Activated CD8-positive, alpha-beta memory T cell treated with anti-CD3 and anti-CD28 coated beads, Interleukin-2, amount 50 U/mL, for 4 hours (primary cell): ENCODE results near the gene STK40.

ENCODE experiments used
- DNase-seq: peaks from one replicate; pipeline ENCODE4 v3.0.0-alpha.2; 2020

The STK40 gene

DNA sequence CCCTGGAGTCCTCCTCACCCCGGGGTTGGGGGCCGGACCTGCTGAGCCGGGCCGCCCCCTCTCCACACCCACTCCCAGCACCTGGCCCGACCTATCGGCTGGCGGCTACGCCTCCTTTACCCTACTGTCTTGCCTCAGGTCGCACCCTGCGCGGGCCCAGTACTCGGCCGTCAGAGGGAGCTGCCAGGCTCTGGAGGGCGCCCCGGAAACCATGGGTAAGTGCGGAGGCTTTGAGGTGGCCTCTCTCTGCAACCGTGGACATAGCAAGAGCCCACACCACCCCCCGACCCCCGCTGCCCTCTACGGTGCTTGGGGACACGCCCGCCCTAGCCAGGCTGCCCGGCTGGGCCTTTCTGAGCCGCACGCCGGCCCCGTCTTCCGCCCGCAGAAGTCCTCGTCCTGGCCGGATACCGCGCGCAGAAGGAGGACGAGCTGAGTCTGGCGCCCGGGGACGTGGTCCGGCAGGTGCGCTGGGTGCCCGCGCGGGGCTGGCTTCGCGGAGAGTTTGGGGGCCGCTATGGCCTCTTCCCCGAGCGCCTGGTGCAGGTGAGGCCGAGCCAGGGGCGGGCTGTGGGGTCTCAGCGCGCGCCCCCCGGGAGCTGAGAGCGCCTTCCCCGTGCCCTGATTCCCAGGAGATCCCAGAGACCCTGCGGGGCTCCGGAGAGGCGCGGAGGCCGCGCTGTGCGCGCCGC, 79.4 kb downstream of the STK40 start, which contains the start of gene SH3D21:
Gene SH3D21, plus strand, starts transcription at position 159 of the 692 bp plus-strand sequence. Its CDS starts 53 bp downstream, at position 212.
- peak; percentile 45 for DNase-seq

DNA sequence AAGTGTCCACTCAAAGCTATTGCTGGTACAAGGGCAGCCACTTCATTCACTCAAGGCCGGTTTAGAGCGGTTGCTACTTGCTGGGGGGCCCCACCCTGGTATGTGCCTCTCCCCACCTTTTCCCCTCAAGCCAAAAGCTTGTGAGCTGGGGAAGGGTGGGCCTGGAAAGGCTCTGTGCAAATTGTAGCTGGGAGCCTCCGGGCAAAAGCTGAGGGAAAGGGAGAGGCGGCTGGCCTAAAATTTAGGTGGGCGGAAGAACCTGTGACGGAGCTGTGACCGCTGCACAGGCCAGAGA, 79.9 kb downstream of the STK40 start:
- no peak for DNase-seq

DNA sequence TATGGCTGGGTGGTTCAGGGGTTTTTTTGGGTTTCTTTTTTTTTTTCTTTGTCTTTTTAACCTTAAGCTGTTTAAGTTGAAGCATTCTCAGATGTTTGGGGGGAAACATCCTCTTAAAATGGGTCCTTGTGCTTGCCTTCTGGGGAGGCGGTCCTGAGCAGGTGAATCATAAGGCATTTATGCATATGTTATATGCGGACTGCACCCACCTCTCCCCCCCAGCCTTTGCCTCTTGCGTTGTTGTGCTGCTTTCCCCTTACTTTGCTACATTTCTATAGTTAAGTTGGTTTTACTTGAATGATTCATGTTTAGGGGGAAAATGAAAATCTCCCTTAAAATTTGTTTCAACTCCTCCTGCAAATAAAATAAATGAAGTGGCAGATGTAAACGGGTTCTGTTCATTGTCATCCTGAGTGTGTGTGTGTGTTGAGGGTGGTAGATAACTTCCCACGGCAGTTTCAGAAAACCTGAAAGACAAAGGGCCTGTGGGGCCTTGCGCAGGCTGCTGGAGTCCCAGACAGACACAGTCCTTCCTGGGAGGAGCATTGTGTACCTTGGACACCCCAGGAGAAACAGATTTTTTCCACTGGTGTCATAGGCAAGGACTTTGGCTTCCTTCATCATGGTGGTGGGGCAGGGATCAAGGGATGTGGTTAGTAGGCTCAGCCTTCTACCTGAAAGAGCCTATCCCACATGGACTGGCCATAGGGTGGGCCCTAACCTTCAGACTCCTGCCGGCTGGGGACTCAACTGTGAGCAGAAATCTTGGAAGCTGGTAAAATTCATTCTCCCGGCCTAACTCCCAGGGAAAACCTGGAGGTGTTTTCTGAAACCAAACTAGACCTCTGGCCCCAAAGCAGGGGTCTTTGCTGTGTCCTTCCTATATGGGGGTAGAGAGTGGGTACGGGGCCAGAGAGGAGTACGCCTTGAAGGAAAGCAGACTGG, 80.5 kb downstream of the STK40 start:
- no peak for DNase-seq

DNA sequence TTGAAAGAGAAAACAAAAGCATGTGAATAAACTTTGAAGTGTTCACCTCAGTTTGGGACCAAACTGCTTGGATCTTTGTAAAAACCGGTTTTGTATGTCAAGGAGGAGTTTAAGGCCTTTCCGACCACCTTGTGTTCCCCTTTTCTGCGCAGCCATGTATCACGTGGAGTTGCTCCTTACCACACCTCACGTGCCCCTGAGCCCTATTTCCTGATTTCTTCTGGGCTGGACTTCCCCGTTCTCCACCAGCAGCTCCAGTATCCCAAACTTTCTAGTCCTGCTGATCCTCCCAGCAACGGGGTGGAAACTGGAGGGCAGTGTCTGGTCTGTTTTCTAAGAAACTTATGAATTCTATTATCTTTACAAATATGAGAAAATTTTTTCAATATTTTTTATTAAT, 81.2 kb downstream of the STK40 start:
- no peak for DNase-seq

DNA sequence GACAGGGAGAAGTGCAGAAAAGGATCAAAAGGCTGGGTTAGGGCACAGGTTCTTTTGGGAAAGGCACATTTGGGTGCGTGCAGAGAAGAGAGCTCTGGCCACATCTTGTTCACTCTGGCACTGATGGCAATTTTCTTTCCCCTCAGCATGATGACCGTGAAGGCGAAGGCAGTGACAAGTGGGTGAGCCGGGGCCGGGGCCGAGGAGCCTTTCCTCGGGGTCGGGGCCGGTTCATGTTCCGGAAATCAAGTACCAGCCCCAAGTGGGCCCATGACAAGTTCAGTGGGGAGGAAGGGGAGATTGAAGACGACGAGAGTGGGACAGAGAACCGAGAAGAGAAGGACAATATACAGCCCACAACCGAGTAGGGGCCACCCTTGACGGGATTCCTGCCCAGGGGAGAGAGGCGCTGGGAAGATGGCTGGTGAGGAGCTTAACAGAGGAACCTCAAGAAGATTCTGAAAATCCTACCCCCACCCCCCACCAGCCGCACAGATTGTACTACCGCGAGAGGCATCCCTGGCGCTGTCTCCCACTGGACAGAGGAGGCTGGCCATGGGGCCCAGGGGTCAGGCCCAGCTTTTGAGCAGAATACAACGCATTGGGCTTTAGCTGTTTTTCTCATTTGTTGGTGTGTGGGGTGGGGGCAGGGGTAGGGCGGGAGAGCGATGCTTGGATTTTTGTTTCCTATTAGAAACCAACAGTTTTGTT, 81.9 kb downstream of the STK40 start:
- no peak for DNase-seq

DNA sequence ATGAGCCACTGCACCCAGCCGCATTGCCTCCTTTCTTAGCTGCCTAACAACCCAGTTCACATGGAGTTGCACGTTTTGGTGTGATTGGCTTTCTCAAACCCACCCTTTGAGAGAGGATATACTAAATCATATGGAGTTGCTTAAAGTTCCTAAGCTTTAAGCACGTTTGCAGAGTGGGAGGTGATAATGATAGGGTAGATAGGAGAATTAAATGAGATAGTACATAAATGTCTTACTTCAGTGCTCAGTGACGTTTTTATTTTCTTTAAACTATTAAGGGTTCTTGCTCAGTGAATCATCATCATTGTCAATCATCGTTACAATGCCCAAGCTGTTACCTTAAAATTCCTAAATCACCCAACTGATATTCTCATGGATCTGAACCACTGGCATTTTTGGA, 82.5 kb downstream of the STK40 start:
- DNase-seq, result no peak

DNA sequence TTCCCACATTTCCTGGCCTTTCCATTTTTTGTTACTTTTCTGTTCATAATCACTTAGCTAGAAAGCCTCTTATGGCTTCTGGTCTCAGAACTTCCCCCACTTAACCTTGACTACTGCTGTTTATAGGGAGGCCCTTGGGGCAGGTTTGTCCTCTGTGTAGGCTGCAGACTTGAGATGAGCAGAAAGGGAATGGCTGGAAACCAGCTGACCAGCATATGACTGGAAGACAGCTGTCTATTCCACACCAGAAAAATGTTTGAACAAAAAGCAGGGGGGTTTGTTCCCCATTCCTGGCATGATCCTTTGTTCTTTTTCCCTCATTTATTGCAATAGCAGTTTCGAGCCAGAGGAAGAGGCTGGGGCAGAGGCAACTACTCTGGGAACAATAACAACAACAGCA, 84.5 kb downstream of the STK40 start:
- no peak for DNase-seq

DNA sequence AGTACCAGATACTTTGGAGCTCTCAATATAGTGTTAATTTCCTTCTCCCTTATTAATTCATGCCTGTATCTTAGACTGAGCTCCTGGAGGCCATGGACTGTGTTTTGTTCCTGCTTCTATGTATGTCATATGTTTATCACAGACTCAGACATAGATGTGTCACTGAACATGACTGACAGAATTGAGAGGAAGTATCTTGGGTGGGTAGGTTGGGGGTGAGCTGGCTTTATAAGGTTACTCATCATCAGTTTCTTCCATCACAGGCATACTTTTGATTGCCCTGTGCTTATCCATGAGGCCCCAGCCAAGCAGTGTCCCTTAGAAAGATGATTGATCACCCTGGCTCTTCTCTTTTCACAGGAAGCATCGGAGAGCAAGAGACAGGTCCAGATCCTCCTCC, 85.2 kb downstream of the STK40 start:
- no peak for DNase-seq

DNA sequence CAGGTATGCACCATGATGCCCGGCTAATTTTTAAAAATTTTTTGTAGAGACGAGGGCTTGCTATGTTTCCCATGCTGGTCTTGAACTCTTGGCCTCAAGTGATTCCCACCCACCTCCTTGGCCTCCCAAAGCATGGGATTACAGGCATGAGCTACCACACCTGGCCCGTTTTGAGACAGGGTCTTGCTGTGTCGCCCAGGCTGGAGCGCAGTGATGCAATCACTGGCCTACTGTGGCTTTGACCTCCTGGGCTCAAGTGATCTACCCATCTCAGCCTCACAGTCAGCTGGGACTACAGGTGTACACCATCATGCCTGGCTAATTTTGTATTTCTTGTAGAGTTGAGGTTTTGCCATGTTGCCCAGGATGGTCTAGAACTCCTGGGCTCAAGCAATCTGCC, 87.1 kb downstream of the STK40 start:
- no peak for DNase-seq

DNA sequence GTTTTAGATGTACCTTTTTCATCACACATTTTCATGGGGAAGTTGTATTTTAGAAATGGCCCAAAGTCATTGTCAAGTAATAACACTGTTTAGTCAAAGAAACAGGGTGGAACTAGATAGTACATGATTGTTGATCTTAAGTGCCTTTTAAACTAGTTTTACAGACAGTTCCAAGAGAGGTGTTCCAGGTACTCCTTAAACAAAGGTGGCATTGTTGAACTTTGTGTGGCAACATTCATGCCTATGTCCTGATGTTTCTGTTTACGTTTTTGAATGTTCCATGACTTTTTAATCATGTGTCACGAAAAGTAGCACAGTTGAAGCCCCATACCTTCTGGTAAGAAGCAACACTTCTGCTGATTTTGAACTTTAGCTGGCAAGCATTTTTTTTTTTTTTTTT, 88.7 kb downstream of the STK40 start:
- DNase-seq, result no peak

DNA sequence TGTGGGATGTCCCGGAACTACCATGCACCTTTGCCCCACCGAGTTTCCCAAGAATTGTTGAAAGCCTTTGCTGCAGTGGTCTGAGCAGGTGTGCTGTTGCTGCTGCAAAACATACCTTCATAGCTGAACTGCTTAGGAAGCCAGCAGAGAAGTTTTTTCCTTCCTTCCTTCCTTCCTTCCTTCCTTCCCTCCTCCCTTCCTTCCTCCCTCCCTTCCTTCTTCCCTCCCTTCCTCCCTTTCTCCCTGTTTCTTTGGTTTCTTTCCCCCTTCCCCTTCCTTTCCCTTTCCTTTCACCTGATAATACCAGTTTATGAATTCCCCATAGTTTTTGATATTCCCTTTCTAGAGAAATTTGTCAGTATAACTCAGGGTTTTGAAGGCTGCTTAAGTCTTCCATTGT, 90.3 kb downstream of the STK40 start:
- DNase-seq, result no peak
